Liver (tissue), 9 donors: ENCODE results near the gene ADRM1. TPM values are rescaled to one million over a fixed set of nuclear protein-coding genes. Genes with fewer than 3 reads are reported as not detected.

ENCODE experiments used
- DNase-seq: peaks from one replicate; pipeline ENCODE4 v3.0.0-alpha.2; 2017; ENCODE audit warnings: low spot score
- H3K27ac ChIP-seq, 2 donors: one replicate each; pipeline ENCODE4 v1.7.0; 2013; ENCODE audit warnings: inconsistent platforms in 2 of 2, low read length in 2 of 2, control low read depth in 1 of 2, low read depth in 1 of 2, mild to moderate bottlenecking in 1 of 2
- H3K27me3 ChIP-seq, 4 donors: one replicate each; pipeline versions ENCODE4 v1.6.1 to v1.7.0; 2013; ENCODE audit warnings: low read length in 3 of 4, inconsistent platforms in 1 of 4, mild to moderate bottlenecking in 1 of 4, moderate library complexity in 1 of 4; ENCODE audit not compliant: control insufficient read depth in 4 of 4, insufficient read depth in 4 of 4
- H3K36me3 ChIP-seq, 4 donors: one replicate each; pipeline versions ENCODE4 v1.6.1 to v1.7.0; 2013; ENCODE audit warnings: low read length in 3 of 4, mild to moderate bottlenecking in 3 of 4, low read depth in 1 of 4, moderate library complexity in 1 of 4; ENCODE audit not compliant: control insufficient read depth in 4 of 4, insufficient read depth in 3 of 4
- H3K4me1 ChIP-seq, 4 donors: one replicate each; pipeline versions ENCODE4 v1.6.1 to v1.7.0; 2013; ENCODE audit warnings: low read length in 3 of 4, mild to moderate bottlenecking in 3 of 4, moderate library complexity in 1 of 4; ENCODE audit not compliant: control insufficient read depth in 4 of 4, insufficient read depth in 4 of 4
- H3K4me3 ChIP-seq, 3 donors: one replicate each; pipeline versions ENCODE4 v1.6.1 to v1.7.0; 2013; ENCODE audit warnings: low read length in 3 of 3, control low read depth in 1 of 3, low read depth in 1 of 3, mild to moderate bottlenecking in 1 of 3
- H3K9ac ChIP-seq, 2 donors: one replicate each; pipeline ENCODE4 v1.7.0; 2013; ENCODE audit warnings: low read length in 2 of 2, mild to moderate bottlenecking in 2 of 2, moderate library complexity in 2 of 2, control low read depth in 1 of 2, low read depth in 1 of 2
- H3K9me3 ChIP-seq, 4 donors: one replicate each; pipeline versions ENCODE4 v1.6.1 to v1.7.0; 2013; ENCODE audit warnings: low read length in 3 of 4; ENCODE audit not compliant: control insufficient read depth in 4 of 4
- ATF3 ChIP-seq: IDR thresholded peaks from 2 replicates; pipeline ENCODE4 v1.6.1; 2016; ENCODE audit warnings: antibody characterized with exemption
- CTCF ChIP-seq: fragments of 150-350 bp; IDR thresholded peaks from 2 replicates; pipeline ENCODE4 v1.5.1; 2017; ENCODE audit warnings: improper control_type of control experiment, low read depth, low read length; ENCODE audit not compliant: missing input control
- EGR1 ChIP-seq, 2 donors: IDR thresholded peaks; 2 replicates each; pipeline ENCODE4 v1.6.1; 2016 to 2018; ENCODE audit warnings: antibody characterized with exemption in 2 of 2, low read depth in 2 of 2
- FOXA1 ChIP-seq: IDR thresholded peaks from 2 replicates; pipeline ENCODE4 v1.6.1; 2016; ENCODE audit warnings: antibody characterized with exemption
- FOXA2 ChIP-seq: IDR thresholded peaks from 2 replicates; pipeline ENCODE4 v1.6.1; 2016; ENCODE audit warnings: antibody characterized with exemption
- GABPA ChIP-seq, 2 donors: IDR thresholded peaks in 1 of 2; conservative IDR thresholded peaks in 1 of 2; 2 replicates each; pipeline ENCODE4 v1.6.1; 2016; ENCODE audit warnings: antibody characterized with exemption in 2 of 2, mild to moderate bottlenecking in 1 of 2, moderate library complexity in 1 of 2
- HNF4G ChIP-seq: IDR thresholded peaks from 2 replicates; pipeline ENCODE4 v1.6.1; 2016; ENCODE audit warnings: antibody characterized with exemption
- JUND ChIP-seq, 2 donors: IDR thresholded peaks; 2 replicates each; pipeline ENCODE4 v1.6.1; 2016; ENCODE audit warnings: antibody characterized with exemption in 2 of 2
- MAX ChIP-seq: IDR thresholded peaks from 2 replicates; pipeline ENCODE4 v1.6.1; 2016; ENCODE audit warnings: antibody characterized with exemption
- NR2F2 ChIP-seq: IDR thresholded peaks from 2 replicates; pipeline ENCODE4 v1.6.1; 2016; ENCODE audit warnings: antibody characterized with exemption
- REST ChIP-seq: IDR thresholded peaks from 2 replicates; pipeline ENCODE4 v1.6.1; 2016; ENCODE audit warnings: antibody characterized with exemption, mild to moderate bottlenecking
- RXRA ChIP-seq, 2 donors: IDR thresholded peaks; 2 replicates each; pipeline ENCODE4 v1.6.1; 2017 to 2018; ENCODE audit warnings: antibody characterized with exemption in 2 of 2, mild to moderate bottlenecking in 1 of 2
- SP1 ChIP-seq: IDR thresholded peaks from 2 replicates; pipeline ENCODE4 v1.6.1; 2018; ENCODE audit warnings: antibody characterized with exemption, mild to moderate bottlenecking
- YY1 ChIP-seq: IDR thresholded peaks from 2 replicates; pipeline ENCODE4 v1.6.1; 2016; ENCODE audit warnings: antibody characterized with exemption, mild to moderate bottlenecking
- ZBTB33 ChIP-seq: IDR thresholded peaks from 2 replicates; pipeline ENCODE4 v1.6.1; 2016; ENCODE audit warnings: antibody characterized with exemption
- WGBS: extraction: QIAGEN DNeasy Blood & Tissue Kit; methylation state at CpG from one replicate; pipeline ENCODE4 v1.1.7; 2013; 5-methylcytosine and 5-hydroxymethylcytosine counted together
- polyA plus RNA-seq, 2 donors: library from polyadenylated mRNA; stranded (reverse) in 1 of 2; unstranded in 1 of 2; fragments of 200-250 nt in 1 of 2; fragments of >200 nt in 1 of 2; fragmentation: Nextera tagmentation in 1 of 2; extraction: Ambion mirVana in 1 of 2; gene quantifications; one replicate each; pipeline versions ENCODE4 v1.2.1 to v1.2.3, GENCODE V29; 2013 to 2015
- total RNA-seq, 2 donors: library from RNA; depleted of rRNA; stranded (reverse); fragments of >200 nt; gene quantifications; one replicate each; pipeline ENCODE4 v1.2.3, GENCODE V29; 2014
- donor health status: healthy.
- donor health status: healthy.
- donor health status: healthy.
- donor health status: healthy.
- donor health status: healthy.

ADRM1 gene
- total and polyA plus RNA-seq, 4 donors: 45.3 to 91.0 (median 77.3) TPM

GRCh38 chr20:62293111-62293784 is 9.5 kb upstream of the ADRM1 start:
- no peak overlapping the region for H3K9ac ChIP-seq
- peaks cover 10 to 49% (median 29%) of the 10 kb centered on the region in 4 donors for H3K36me3 ChIP-seq
- 94% methylated on average over 20 of the region's 20 CpGs for WGBS
- H3K4me1 ChIP-seq: peaks cover 6 to 18% (median 15%) of the 10 kb centered on the region in 4 donors
- TF ChIP-seq JUND (IDR thresholded peaks at IDR 0.05) (no peak), FOXA2 (no peak), YY1 (no peak), RXRA (IDR thresholded peaks at IDR 0.05) (no peak), FOXA1 (no peak), MAX (no peak), ZBTB33 (no peak), NR2F2 (no peak), ATF3 (no peak), HNF4G (no peak), CTCF (no peak), REST (no peak), GABPA (IDR thresholded peaks at IDR 0.05 in 1 of 2, conservative IDR thresholded peaks at IDR 0.05 in 1 of 2) (no peak), SP1 (no peak), EGR1 (IDR thresholded peaks at IDR 0.05; ENCODE audit: low read depth in 2 of 2) (no peak)
- H3K27me3 ChIP-seq: no peaks in the 10 kb centered on the region
- no peak for DNase-seq
- H3K9me3 ChIP-seq: no peaks in the 10 kb centered on the region
- no peak overlapping the region for H3K27ac ChIP-seq
- H3K4me3 ChIP-seq: no peak overlapping the region

GRCh38 chr20:62293946-62294345 is 8.9 kb upstream of the ADRM1 start:
- Histone ChIP-seq H3K4me3 (no peak overlapping the region), H3K9me3 (no peaks in the 10 kb centered on the region), H3K27ac (no peak overlapping the region), H3K27me3 (no peaks in the 10 kb centered on the region), H3K36me3 (peaks cover 10 to 47% (median 26%) of the 10 kb centered on the region in 4 donors), H3K4me1 (peaks cover 8 to 25% (median 22%) of the 10 kb centered on the region in 4 donors), H3K9ac (no peak overlapping the region)
- TF ChIP-seq NR2F2: no peak
- WGBS: 94% methylated on average over 9 of the region's 9 CpGs
- DNase-seq: no peak
